ENCODE data around the gene OBP2A. TPM values are rescaled to one million over a fixed set of nuclear protein-coding genes. Genes with fewer than 3 reads are reported as not detected.

OBP2A gene
- total and polyA plus RNA-seq, 2 donors (not counting 3 experiments of a cell fraction or from before 2014, with no cell fraction given): not detected

- Histone ChIP-seq H3K9ac (replicated peaks; ENCODE audit: extremely low read depth, insufficient read depth, low read length) (no peak overlapping the region), H3K4me2 (ENCODE audit: insufficient read depth, low read length) (no peak overlapping the region), H3K79me2 (ENCODE audit: control insufficient read depth, insufficient read depth, low read length) (no peaks in the 10 kb centered on the region), H3K4me1 (ENCODE audit: control insufficient read depth, extremely low read depth, insufficient read depth, low read length) (no peaks in the 10 kb centered on the region), H3K9me1 (replicated peaks; ENCODE audit: control insufficient read depth, extremely low read depth, insufficient read depth, low read length) (no peaks in the 10 kb centered on the region), H3K27ac (ENCODE audit: insufficient read depth, low read depth, low read length) (no peak overlapping the region), H3K9me3 (replicated peaks; ENCODE audit: control insufficient read depth, insufficient read depth, low read length) (no peaks in the 10 kb centered on the region), H3K4me3 (replicated peaks in 1 of 3; ENCODE audit: insufficient read depth in 1 of 3, low read depth in 1 of 3, low read length in 3 of 3) (no peak overlapping the region), H3K27me3 (ENCODE audit: control insufficient read depth in 2 of 2, insufficient read depth in 2 of 2, low read length in 2 of 2) (no peaks in the 10 kb centered on the region), H4K20me1 (replicated peaks; ENCODE audit: control insufficient read depth, extremely low read depth, insufficient read depth, low read length) (no peaks in the 10 kb centered on the region), H2AFZ (ENCODE audit: low read depth, low read length) (no peak overlapping the region), H3K36me3 (ENCODE audit: control insufficient read depth in 2 of 2, extremely low read depth in 1 of 2, insufficient read depth in 2 of 2, low read length in 2 of 2) (no peaks in the 10 kb centered on the region)
- CTCF ChIA-PET: no interaction called here
- no peak for TF ChIP-seq MAX (IDR thresholded peaks at IDR 0.05; ENCODE audit: insufficient read depth, insufficient read length)
- TF ChIP-seq JUN (IDR thresholded peaks at IDR 0.05; ENCODE audit: borderline replicate concordance, insufficient read depth, insufficient read length, low read depth): no peak
- TF ChIP-seq POLR2A (IDR thresholded peaks at IDR 0.05; ENCODE audit: low read depth, low read length): no peak
- no peak for TF ChIP-seq GATA2 (IDR thresholded peaks at IDR 0.05; ENCODE audit: insufficient read depth, insufficient read length, low read depth, low read length)
- no peak for TF ChIP-seq MYC (IDR thresholded peaks at IDR 0.05; ENCODE audit: low read depth, low read length)
- TF ChIP-seq EZH2 (IDR thresholded peaks at IDR 0.05; ENCODE audit: borderline replicate concordance, low read depth, low read length, severe bottlenecking): no peak
- TF ChIP-seq CTCF (IDR thresholded peaks at IDR 0.05; ENCODE audit: extremely low read depth in 1 of 2, insufficient read depth in 1 of 2, low read depth in 1 of 2, low read length in 2 of 2): no peak
- TF ChIP-seq FOS (IDR thresholded peaks at IDR 0.05; ENCODE audit: borderline replicate concordance, insufficient read depth, low read length): no peak
- no peak for TF ChIP-seq POLR2AphosphoS5 (IDR thresholded peaks at IDR 0.05; ENCODE audit: insufficient read depth, low read depth, low read length)
- no TSS peak for BruUV-seq (replicated peaks)
- POLR2A ChIA-PET: interaction anchor here (0.6 kb wide), 1 partner anchor 49 kb away, joined by 4 read pairs; no protein-coding TSS in a partner anchor
- DNase-seq (ENCODE audit: low read depth, low spot score) (no peak), FAIRE-seq (no peak)
- intact Hi-C loops (cut with micrococcal nuclease): no loop called here
- dilution Hi-C loops (cut with MboI; ENCODE audit: extremely low pct_ligation_motif_present, low sequenced_read_pairs): no loop called here
Observed at GRCh38 chr9:135581636-135582426, 35.9 kb downstream of the OBP2A start.
